ES-I3 (cell line): Measurements from ENCODE around the gene REG1A.

ENCODE experiments used
- H3K36me3 ChIP-seq: 2 replicates; pipeline ENCODE4 v1.6.1; 2013; ENCODE audit warnings: mild to moderate bottlenecking, low read length, control low read depth, moderate library complexity; ENCODE audit not compliant: insufficient read depth
- H3K4me1 ChIP-seq: 2 replicates; pipeline ENCODE4 v1.6.1; 2013; ENCODE audit warnings: mild to moderate bottlenecking, control low read depth, low read length; ENCODE audit not compliant: insufficient read depth
- H3K9ac ChIP-seq: 2 replicates; pipeline ENCODE4 v1.6.1; 2013; ENCODE audit warnings: low read depth, mild to moderate bottlenecking, low read length, moderate library complexity
- H3K9me3 ChIP-seq: 2 replicates; pipeline ENCODE4 v1.6.1; 2013; ENCODE audit warnings: mild to moderate bottlenecking, low read length, moderate library complexity; ENCODE audit not compliant: control insufficient read depth, insufficient read depth

Gene REG1A

DNA sequence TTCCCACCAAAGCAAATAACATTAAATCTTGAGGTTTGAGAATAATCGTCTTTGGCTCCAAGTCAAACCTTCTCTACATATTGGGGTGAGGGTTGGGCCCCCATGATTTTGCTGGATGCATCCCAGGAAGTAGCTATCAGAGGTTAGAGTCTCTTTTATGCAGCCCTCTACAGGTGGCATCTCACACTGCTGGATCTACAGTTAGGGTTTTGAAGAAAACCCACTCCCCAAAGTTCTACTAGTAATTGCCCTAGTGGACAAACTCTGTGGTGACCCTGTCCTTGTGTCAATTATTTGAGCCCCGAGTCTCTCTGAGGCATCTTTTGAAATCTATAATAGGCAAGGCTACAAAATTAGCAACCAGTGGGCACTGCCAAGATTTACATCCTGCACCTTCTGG, 15.0 kb upstream of the REG1A start:
- Histone ChIP-seq H3K9ac (no peak overlapping the region), H3K36me3 (no peaks in the 10 kb centered on the region), H3K9me3 (no peaks in the 10 kb centered on the region), H3K4me1 (no peaks in the 10 kb centered on the region)

GRCh38 chr2:79112269-79112668, 8.0 kb upstream of the REG1A start:
- H3K9ac ChIP-seq: peak overlapping the region; percentile 29; the same call in 1 of the 2 replicates
- no peaks in the 10 kb centered on the region for H3K4me1 ChIP-seq
- H3K36me3 ChIP-seq: no peaks in the 10 kb centered on the region
- H3K9me3 ChIP-seq: no peaks in the 10 kb centered on the region

GRCh38 chr2:79114797-79115494, 5.3 kb upstream of the REG1A start:
- H3K9me3 ChIP-seq: no peaks in the 10 kb centered on the region
- no peak overlapping the region for H3K9ac ChIP-seq
- no peaks in the 10 kb centered on the region for H3K4me1 ChIP-seq
- no peaks in the 10 kb centered on the region for H3K36me3 ChIP-seq

DNA sequence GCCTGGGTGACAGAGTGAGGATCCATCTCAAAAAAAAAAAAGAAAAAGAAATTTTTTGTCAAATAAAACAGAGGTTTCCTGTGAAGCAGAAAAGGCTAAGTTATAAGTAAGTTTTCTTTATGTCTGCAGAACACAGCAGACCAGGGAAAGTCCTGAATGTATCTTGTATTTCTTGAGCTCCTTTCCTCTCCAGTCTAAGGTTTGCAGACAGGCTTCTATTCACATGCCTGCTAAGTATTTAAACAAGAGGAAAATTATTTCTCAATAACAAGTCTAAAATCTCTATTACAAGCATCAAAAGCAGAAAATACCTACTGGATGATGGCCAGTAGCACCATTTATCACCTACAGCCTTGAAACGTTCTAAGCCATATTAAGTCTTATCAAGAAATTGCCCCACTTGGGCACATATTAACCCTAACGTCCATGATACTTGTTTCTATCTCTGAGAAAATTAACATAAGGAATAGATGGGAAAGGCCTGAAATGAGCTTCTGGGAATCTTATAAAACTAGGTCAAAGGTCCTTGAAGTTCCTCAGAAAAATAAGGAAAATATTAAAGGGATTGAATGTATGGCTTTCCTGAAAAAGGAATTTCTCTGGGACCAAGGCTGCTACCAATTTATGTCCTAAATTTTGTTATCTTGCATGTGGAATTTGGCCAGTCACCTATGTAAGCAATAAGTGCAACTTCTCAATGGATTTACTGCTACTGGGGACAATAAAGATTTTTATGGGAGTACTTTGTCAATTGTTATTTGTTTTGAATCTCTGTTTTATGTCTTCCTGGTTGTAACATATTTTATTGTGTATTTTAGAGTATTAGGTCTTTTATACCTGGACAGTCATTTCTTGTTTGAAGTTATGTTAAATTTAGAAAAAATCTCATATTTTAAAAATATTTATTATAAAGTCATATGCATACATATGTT, 3.0 kb upstream of the REG1A start:
- Histone ChIP-seq H3K9ac (no peak overlapping the region), H3K36me3 (no peaks in the 10 kb centered on the region), H3K9me3 (no peaks in the 10 kb centered on the region), H3K4me1 (no peaks in the 10 kb centered on the region)

DNA sequence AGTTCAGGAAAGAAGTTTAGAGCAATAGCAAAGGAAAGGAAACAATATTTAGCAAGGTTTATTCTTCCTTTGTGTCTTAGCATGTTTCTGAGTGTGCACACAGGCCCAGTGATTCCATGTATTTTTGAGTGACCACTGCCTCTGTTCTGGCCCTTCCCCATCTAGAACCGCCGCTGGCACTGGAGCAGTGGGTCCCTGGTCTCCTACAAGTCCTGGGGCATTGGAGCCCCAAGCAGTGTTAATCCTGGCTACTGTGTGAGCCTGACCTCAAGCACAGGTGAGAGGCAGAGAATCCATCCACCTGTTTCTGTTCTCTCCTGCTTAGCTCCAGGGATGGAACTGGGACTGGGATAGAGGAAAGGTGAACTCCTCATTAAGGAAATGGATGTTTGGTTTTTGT, 2.4 kb downstream of the REG1A start:
- Histone ChIP-seq H3K9ac (no peak overlapping the region), H3K9me3 (no peaks in the 10 kb centered on the region), H3K36me3 (no peaks in the 10 kb centered on the region), H3K4me1 (no peaks in the 10 kb centered on the region)

DNA sequence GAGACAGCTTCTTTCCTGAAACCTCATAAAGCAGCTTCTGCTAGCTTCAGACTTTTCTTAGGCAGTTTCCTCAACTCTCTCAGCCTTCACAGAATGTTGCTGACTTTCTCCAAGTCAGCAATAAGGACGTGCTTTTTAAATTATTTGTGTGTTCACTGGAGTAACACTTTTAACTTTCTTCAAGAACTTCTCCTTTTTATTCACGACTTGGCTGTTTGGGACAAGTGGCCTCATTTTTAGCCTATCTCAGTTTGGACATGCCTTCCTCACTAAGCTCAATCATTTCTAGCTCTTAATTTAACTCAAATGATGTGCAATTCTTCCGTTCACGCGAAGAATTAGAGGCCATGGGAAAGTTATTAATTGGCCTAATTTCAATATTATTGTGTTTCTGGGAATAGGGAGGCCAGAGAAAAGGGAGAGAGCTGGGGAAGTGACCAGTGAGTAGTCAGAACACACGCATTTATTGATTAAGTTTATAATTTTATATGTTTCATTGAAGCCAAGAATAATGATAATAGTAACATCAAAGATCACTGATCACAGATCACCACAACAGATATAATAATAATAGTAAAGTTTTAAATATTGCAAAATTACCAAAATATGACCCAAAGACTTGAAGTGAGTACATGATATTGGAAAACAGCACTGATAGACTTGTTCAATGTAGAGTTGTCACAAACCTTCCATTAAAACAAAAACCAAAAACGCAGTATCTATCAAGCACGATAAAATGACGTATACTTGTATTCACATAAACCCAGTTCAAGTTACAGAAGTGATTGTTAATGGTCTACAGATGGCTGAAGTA, 4.8 kb downstream of the REG1A start:
- H3K9ac ChIP-seq: no peak overlapping the region
- no peaks in the 10 kb centered on the region for H3K9me3 ChIP-seq
- no peaks in the 10 kb centered on the region for H3K36me3 ChIP-seq
- H3K4me1 ChIP-seq: no peaks in the 10 kb centered on the region

DNA sequence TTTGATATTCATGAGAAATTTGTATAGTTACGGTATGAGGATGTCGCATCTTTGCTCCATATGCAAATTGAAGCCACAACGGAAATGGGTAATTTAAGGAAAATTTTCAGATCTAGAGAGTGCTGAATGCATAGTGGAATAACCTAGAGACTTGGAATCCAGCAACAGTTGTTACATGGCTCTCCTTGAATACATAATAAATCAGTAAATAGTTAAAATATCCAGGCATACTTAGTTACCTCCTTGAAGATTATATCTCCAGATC, 5.4 kb downstream of the REG1A start:
- H3K9ac ChIP-seq: no peak overlapping the region
- no peaks in the 10 kb centered on the region for H3K36me3 ChIP-seq
- no peaks in the 10 kb centered on the region for H3K9me3 ChIP-seq
- no peaks in the 10 kb centered on the region for H3K4me1 ChIP-seq

GRCh38 chr2:79128406-79128805, 8.1 kb downstream of the REG1A start:
- no peak overlapping the region for H3K9ac ChIP-seq
- no peaks in the 10 kb centered on the region for H3K36me3 ChIP-seq
- no peaks in the 10 kb centered on the region for H3K9me3 ChIP-seq
- H3K4me1 ChIP-seq: no peaks in the 10 kb centered on the region

GRCh38 chr2:79129260-79129659, 9.0 kb downstream of the REG1A start:
- no peaks in the 10 kb centered on the region for H3K36me3 ChIP-seq
- no peak overlapping the region for H3K9ac ChIP-seq
- no peaks in the 10 kb centered on the region for H3K4me1 ChIP-seq
- H3K9me3 ChIP-seq: no peaks in the 10 kb centered on the region

- Histone ChIP-seq H3K36me3 (no peaks in the 10 kb centered on the region), H3K9me3 (no peaks in the 10 kb centered on the region), H3K4me1 (no peaks in the 10 kb centered on the region), H3K9ac (no peak overlapping the region)
These were observed 9.5 kb downstream of the REG1A start for GRCh38 chr2:79129804-79130203.

- Histone ChIP-seq H3K9me3 (no peaks in the 10 kb centered on the region), H3K9ac (no peak overlapping the region), H3K36me3 (no peaks in the 10 kb centered on the region), H3K4me1 (no peaks in the 10 kb centered on the region)
These were observed 11.4 kb downstream of the REG1A start for GRCh38 chr2:79131687-79132086.

DNA sequence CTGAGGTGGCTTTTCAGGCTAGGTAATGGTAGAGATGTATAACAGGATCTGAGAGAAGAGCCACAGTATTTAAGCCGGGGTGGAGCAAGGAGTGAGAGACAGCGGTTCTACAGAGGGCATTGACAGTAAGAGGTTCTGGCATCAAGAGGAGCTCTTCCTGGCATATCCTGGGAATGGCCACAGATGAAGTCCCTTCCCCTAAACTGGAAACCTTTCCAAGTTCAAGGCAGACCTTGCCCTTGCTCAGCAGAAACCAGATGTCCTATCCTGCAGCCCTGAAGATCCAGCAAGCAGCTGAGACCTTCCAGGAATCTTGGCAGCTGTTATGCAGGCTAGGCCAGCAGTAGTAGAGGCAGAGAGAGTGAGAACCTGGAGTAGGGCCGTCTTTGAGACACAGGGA, 18.1 kb downstream of the REG1A start:
- H3K4me1 ChIP-seq: no peaks in the 10 kb centered on the region
- no peaks in the 10 kb centered on the region for H3K36me3 ChIP-seq
- no peak overlapping the region for H3K9ac ChIP-seq
- H3K9me3 ChIP-seq: no peaks in the 10 kb centered on the region

DNA sequence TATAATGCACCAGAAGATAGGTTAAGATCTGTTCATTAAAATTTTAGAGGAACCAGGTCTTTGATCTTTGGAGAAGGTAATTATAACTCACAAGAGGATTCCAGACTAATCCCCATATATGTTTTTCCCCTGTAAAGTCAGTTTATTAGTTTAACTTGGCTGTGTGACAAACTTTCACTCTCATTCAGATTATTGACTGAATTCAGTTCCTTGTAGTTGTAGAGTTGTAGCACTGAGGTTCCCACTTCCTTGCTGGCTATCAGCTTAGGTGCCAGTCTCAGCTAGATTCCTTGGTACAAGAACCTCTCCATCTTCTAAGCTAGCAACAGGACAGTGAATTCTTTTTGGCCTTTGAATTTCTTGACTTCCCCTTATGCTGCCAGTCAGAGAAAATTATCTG, 19.1 kb downstream of the REG1A start:
- Histone ChIP-seq H3K9me3 (no peaks in the 10 kb centered on the region), H3K36me3 (no peaks in the 10 kb centered on the region), H3K9ac (no peak overlapping the region), H3K4me1 (no peaks in the 10 kb centered on the region)

- Histone ChIP-seq H3K9me3 (no peaks in the 10 kb centered on the region), H3K4me1 (no peaks in the 10 kb centered on the region), H3K36me3 (no peaks in the 10 kb centered on the region), H3K9ac (no peak overlapping the region)
These were observed 35.7 kb downstream of the REG1A start for GRCh38 chr2:79155826-79156476.
